Stimulated activated CD8-positive, alpha-beta memory T cell treated with anti-CD3 and anti-CD28 coated beads, Interleukin-12 subunit alpha, Interleukin-12 subunit beta, amount 100 ng/mL, for 24 hours (primary cell): ENCODE measurements around the gene PSD.

Source experiments
- DNase-seq: peaks from one replicate; pipeline ENCODE4 v3.0.0-alpha.2; 2020; ENCODE audit errors: extremely low read depth

Gene PSD

DNA sequence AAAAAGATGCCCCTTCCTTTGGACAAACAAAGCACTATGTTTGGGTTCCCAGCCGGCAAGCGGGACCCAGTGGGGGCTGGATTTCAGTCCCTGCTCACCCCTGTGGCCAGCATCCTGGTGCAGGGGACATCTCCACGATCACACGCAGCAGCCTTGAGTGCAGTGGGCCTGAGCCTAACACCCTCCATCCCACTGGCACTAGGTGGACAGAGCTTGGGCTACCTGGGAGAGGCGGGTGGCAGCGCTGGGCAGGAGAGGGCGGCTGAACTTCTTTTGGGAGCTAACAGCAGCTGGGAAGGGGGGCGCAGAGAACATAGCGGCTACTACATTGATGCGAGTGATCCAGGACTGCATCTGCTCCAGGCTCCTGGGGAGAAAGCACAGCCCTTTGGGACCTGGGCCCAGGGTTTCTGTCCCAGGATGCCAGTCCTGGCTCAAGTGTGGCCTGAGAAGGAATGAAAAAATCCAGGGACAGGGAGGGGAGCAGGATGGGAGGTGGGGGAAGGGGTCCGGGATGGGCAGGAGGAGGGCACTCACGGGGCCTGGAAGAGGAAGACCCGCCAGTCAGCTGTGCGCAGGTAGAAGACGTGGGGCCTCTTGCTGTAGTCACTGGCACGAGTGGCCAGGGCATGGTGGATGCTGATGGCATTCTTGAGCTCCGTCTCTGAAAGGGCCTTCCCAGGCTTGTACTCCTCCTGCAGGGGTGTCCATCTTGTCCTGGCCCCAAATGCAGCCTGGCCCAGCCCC is 14.1 kb downstream of the PSD start:
- DNase-seq, result no peak

DNA sequence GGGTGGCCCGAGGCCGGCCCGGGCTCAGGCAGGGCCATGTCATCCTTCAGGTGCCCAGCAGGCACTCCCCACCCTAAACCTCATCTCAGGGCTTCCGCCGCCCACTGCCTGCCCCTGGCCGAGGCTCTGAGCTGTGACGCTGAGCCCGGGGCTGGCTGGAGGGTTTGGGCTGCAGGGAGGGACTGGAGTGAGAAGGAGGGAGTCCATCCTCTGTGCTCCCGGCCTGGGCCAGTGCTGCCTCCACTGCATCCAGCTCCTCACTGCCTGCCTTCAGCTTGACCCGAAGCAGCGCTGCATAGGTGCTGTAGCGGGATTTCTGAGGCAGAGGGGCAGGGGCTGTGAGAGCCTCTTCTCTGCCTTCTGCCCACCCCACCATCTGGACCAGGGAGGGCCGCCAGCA is 15.5 kb downstream of the PSD start:
- DNase-seq, result no peak

DNA sequence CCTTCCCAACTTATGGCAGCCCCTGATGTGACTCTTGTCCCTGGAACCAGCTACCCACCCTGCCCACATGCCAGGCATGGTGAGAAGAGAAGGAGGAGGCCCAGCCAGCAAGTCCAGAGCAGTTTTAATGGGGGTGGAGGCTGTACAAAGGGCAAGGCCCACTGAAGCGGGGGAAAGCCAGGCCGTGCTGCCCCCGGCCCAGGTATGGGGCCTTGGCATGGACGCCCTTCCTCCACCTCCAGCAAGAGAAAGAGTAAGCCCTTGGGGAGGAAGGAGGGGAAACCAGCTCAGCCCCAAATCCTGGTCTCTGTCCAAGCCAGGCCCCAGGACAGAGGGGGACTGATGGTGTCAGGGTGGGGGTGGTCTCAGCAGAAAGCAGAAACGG is 16.1 kb downstream of the PSD start:
- DNase-seq, result no peak

DNA sequence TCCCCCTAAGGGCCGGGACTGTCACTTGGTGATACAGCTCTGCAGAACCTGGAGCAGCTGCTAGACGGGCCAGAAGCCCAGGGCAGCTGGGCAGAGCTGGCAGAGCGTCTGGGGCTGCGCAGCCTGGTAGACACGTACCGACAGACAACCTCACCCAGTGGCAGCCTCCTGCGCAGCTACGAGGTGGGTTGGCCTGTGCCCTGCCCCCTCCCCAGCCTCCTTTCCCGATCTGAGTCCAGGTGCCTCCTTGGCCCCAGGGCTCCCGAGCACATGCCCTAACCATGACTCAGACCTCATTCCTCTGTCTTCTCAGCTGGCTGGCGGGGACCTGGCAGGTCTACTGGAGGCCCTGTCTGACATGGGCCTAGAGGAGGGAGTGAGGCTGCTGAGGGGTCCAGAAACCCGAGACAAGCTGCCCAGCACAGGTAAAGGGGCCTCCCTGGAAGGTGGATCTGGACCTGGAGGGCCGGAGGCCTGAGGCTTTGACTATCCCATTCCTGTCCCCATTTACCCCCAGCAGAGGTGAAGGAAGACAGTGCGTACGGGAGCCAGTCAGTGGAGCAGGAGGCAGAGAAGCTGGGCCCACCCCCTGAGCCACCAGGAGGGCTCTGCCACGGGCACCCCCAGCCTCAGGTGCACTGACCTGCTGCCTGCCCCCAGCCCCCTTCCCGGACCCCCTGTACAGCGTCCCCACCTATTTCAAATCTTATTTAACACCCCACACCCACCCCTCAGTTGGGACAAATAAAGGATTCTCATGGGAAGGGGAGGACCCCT is 16.7 kb downstream of the PSD start:
- DNase-seq, result no peak

DNA sequence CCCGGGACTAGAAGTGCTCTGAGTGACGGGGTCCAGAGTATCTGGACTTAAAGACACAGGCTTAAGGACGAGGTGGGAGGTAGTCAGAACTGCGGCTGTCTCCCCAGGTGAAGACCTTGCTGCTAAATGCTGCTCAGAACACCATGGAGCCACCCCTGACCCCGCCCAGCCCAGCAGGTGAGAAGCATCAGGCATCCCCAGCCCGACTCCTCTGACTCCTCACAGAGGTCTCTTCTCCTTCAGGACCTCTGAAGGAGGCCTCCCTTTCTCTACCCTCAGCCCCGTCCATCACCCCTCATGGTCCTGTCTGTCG is 17.3 kb downstream of the PSD start:
- DNase-seq, result no peak

DNA sequence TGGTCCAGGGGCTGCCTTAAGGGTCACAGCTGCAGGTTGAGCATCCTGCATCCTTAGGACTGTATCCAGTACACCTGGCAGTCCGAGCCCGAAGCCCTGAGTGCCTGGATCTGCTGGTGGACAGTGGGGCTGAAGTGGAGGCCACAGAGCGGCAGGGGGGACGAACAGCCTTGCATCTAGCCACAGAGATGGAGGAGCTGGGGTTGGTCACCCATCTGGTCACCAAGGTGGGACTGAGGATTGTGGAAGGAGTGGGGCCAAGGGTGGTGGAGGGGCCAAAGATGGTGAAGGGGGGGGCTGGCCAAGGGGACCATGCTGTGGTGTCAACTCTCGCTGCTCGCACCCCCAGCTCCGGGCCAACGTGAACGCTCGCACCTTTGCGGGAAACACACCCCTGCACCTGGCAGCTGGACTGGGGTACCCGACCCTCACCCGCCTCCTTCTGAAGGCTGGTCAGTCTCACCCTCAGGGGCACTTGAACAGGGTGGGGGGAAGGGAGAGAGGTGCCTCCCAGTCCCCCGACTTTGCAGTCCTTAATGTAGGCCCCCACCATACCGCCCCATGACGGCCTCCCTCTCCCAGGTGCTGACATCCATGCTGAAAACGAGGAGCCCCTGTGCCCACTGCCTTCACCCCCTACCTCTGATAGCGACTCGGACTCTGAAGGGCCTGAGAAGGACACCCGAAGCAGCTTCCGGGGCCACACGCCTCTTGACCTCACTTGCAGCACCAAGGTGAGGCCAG is 17.8 kb downstream of the PSD start:
- DNase-seq, result no peak

DNA sequence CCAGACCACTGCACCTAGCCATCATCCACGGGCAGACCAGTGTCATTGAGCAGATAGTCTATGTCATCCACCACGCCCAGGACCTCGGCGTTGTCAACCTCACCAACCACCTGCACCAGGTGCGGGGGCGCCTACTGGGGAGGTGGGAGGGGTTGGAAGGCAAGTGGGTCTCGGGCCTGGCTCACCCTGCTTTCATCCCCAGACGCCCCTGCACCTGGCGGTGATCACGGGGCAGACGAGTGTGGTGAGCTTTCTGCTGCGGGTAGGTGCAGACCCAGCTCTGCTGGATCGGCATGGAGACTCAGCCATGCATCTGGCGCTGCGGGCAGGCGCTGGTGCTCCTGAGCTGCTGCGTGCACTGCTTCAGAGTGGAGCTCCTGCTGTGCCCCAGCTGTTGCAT is 18.5 kb downstream of the PSD start:
- DNase-seq, result no peak

DNA sequence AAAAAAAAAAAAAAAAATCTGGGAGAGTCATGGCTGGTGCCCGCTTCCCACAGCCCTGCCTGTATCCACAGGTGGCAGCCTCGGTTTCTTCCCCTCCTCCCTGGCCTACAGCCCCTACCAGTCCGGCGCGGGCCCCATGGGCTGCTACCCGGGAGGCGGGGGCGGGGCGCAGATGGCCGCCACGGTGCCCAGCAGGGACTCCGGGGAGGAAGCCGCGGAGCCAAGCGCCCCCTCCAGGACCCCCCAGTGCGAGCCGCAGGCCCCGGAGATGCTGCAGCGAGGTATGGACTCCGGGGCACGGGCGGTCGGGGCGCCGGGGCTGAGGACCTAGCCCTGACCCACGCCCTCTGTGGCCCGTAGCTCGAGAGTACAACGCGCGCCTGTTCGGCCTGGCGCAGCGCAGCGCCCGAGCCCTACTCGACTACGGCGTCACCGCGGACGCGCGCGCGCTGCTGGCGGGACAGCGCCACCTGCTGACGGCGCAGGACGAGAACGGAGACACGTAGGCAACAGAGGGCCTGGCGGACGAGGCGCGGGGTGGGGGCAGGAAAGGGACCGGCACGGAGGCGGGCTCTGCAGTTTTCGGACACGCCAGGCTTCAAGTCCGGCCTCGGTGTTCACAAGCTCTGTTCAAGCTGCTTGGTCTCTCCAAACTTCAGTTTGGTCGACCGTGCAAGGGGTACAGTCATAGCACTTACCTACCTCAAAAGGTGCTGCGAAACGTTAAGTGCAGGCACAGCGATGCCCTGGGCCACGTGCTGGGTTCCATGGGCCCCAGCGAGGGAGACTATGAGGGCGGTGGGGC is 19.2 kb downstream of the PSD start:
- DNase-seq, result peak; percentile 62

DNA sequence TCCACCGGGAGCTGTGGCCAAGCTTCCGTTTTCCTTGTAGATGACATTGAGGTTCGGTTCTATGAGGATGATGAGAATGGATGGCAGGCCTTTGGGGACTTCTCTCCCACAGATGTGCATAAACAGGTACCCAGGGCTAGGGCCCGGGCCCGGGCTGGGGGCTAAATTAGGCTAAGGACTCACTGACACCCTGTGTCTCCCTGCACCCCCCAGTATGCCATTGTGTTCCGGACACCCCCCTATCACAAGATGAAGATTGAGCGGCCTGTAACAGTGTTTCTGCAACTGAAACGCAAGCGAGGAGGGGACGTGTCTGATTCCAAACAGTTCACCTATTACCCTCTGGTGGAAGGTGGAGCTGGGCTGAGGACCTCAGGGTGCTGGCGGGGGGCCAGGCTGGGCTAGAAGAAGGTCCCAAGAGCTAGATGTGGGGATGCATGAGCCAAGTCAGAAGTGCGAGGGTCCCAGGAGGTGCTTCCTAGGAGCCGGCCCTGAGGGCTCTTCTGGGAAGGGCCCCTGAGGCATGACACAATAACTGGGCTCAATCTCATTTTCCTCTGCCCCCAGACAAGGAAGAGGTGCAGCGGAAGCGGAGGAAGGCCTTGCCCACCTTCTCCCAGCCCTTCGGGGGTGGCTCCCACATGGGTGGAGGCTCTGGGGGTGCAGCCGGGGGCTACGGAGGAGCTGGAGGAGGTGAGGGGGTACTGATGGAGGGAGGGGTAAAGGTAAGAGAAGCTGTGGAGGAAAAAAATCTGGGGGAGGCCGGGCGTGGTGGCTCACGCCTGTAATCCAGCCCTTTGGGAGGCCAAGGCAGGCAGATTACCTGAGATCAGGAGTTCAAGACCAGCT is 20.2 kb downstream of the PSD start:
- DNase-seq, result no peak

DNA sequence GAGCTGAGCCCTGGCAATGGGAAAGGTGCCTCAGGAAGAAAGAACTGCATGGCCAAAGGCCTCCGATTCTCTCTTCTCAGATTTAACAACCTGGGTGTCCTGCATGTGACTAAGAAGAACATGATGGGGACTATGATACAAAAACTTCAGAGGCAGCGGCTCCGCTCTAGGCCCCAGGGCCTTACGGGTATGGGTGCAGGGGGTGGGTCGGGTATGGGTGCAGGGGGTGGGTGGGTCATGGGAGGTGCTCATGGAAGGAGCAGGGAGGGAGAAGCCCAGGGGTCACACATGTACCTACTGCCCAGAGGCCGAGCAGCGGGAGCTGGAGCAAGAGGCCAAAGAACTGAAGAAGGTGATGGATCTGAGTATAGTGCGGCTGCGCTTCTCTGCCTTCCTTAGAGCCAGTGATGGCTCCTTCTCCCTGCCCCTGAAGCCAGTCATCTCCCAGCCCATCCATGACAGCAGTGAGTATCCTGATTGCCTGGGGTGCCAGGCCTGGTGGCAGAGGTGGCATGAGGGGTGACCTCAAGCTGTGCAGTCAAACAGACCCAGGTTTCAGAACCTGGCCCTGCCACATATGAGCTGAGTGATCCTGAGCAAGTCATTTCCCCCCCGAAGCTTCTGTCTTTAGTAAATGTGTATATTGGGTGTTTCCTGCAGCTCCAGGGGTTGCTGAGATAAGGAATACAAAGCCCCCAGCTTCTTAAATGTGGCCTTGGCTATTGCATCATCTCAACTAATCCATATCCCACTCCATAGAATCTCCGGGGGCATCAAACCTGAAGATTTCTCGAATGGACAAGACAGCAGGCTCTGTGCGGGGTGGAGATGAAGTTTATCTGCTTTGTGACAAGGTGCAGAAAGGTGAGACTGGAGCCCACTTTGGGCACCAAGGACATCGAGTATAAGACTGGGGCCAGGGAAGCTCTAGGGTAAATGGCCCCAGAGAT is 21.1 kb downstream of the PSD start:
- no peak for DNase-seq

DNA sequence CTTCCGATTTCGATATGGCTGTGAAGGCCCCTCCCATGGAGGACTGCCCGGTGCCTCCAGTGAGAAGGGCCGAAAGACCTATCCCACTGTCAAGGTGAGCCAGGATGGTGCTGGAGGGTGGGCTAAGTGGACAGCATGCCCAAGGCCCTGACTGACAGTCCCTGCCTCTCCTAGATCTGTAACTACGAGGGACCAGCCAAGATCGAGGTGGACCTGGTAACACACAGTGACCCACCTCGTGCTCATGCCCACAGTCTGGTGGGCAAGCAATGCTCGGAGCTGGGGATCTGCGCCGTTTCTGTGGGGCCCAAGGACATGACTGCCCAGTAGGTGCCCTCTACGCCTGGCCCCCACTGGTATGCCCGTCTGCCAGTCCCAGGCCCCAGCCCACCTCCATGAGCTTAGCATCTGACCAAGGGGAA is 21.8 kb downstream of the PSD start:
- DNase-seq, result no peak

DNA sequence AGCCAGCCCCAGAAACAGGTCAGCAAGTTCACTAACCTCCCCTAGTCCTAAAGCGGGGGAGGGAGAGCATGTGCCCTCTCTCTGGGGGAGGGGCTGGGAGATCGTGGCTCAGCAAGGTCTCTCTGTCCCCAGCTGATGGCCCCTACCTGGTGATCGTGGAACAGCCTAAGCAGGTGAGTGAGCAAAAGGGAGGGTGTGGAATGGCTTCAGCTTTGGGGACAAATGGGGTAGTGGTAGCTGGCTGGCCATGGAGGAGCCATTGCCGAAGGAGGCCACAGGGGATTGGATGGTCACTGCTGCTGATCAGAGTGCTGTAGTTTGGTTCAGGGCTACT is 22.3 kb downstream of the PSD start:
- DNase-seq, result no peak

DNA sequence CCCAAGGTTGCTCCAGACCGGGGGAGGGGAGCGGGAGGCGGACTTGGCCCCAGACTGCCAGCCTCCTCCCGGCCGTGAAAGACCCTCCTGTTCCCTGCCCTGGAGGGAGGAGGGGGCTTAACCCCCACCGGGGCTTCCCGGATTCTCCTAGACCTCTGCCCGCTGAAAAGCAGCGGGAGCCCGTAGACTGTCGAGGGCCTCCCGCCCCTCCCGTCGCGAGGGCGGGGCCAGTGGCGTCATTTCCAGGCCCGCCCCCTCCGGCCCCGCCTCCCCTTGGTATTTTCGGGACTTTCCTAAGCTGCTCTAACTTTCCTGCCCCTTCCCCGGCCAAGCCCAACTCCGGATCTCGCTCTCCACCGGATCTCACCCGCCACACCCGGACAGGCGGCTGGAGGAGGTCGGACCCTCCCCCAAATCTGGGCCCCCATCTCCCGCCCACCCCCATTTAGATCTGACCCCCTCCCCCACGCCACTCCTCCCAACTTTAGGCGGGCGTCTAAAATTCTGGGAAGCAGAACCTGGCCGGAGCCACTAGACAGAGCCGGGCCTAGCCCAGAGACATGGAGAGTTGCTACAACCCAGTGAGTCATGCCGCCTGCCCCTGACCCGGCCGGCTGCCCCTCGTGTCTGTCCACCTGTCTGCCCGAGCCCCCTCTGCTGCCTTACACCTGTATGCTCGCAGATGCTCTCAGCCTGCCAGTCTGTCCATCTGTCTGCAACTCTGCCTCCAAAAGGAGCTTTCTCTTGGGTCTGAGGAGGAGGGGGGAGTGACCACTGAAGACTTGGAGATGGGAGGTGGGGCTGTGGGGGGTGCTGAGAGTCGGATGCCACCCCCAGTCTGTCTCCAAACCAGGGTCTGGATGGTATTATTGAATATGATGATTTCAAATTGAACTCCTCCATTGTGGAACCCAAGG is 22.9 kb downstream of the PSD start, which contains the start of gene NFKB2:
Gene NFKB2 (plus strand): TSS at position 306 of the 917 bp plus-strand sequence. CDS start 255 bp downstream, at position 561.
- peak; percentile 70 for DNase-seq

DNA sequence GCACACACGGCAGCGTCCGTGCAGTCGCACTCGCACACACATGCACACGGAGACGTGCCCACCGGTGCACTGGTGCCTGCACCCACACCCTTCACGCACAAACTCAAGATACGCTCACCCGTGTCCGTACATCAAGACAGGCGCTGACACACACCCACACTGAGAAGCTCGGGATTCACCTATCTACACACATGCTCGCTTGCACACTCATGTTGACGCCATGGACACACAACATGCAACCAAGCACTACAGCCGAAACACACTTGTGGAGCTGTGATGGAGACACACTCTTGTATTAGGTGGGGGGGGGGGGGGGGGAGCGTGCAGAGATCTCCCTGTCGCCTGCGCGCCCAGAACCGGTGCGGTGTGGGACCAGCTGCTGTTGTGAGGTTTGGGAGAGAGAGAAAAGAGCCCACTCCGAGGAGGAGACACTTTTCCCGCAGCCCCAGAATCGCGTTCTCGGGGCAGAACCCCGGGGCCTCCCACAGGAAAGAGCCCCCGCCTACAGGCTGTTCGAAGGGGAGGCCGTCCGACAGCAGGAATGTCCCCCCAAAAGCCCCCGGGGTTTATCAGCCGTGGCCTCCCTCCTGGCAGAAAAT is 23.7 kb downstream of the PSD start:
- peak; percentile 35 for DNase-seq

DNA sequence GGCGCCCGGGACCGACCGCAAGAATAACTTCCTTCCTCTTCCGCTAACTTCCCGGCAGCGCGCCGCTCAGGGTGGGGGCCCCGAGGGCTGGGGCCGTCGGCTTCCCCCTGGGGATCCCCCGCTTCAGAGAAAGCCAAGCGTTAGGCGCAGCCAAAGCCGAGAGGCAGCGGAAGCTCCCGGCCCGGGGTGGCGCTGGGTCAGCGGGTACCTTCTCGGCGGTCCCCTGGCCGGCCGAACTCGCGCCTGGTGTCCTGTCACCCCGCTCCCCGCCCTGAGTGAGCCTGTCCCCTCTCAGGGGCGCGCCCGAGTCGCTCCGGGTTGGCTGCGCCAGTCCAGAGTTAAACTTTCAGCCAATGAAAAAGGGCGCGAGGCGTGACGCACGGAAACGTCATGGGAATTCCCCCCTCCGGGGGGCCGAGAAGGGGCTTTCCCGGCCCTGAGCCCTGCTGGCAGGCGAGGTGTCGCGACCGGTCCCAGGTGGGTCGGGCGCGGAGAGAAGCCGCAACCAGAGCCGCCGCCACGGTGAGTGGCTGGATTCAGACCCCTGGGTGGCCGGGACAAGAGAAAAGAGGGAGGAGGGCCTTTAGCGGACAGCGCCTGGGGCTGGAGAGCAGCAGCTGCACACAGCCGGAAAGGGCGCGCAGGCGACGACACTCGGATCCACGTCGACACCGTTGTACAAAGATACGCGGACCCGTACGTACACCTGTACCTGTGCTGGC is 24.3 kb downstream of the PSD start:
- peak; percentile 97 for DNase-seq

DNA sequence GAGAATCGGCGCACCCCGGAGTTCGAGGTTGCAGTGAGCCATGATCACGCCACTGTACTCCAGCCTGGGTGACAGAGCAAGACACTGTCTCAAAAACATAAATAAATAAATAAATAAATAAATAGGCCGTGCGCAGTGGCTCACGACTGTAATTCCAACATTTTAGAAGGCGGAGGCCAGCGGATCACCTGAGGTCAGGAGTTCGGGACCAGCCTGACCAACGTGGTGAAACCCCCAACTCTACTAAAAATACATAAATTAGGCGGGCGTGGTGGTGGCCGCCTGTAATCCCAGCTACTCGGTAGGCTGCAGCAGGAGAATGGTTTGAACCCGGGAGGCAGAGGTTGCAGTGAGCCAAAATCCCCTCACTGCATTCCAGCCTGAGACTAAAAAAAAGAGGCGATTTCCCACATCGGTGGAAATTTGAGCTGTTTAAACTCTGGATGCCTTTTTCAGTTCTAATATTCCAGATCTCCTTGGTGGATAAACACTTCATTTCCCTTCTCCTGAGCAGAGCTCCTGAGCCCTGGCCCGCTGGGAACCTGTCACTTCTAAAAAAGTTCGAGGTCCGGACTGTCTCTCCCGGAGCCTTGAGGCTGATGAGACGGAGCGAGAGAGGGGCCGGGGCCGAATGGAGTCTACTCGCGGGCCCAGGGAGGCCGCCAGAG is 25.0 kb downstream of the PSD start:
- no peak for DNase-seq

DNA sequence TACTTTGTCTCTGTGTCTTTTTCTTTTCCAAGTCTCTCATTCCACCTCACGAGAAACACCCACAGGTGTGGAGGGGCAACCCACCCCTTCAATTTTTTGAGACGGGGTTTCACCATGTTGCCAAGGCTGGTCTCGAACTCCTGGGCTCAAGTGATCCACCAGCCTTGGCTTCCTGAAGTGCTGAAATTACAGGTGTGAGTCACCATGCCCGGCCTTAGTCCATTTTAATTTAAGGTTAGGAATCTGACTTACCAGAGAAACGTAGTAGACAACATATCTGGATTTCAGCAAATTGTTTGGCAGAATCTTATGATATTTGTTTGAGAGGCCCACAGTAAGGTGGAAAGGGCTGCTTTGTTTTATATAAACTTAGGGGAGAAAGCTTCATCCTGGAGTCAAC is 26.3 kb downstream of the PSD start:
- DNase-seq, result no peak
